Liver (tissue), 9 donors: ENCODE measurements around the gene HPCAL4. TPM values are rescaled to one million over a fixed set of nuclear protein-coding genes. Genes with fewer than 3 reads are reported as not detected.
A peak's percentile ranks its signal among the peaks of the same experiment; 100 is the strongest.

Experiments
- DNase-seq: peaks from one replicate; pipeline ENCODE4 v3.0.0-alpha.2; 2017; ENCODE audit warnings: low spot score
- H3K27ac ChIP-seq, 2 donors: one replicate each; pipeline ENCODE4 v1.7.0; 2013; ENCODE audit warnings: inconsistent platforms in 2 of 2, low read length in 2 of 2, control low read depth in 1 of 2, low read depth in 1 of 2, mild to moderate bottlenecking in 1 of 2
- H3K27me3 ChIP-seq, 4 donors: one replicate each; pipeline versions ENCODE4 v1.6.1 to v1.7.0; 2013; ENCODE audit warnings: low read length in 3 of 4, inconsistent platforms in 1 of 4, mild to moderate bottlenecking in 1 of 4, moderate library complexity in 1 of 4; ENCODE audit not compliant: control insufficient read depth in 4 of 4, insufficient read depth in 4 of 4
- H3K36me3 ChIP-seq, 4 donors: one replicate each; pipeline versions ENCODE4 v1.6.1 to v1.7.0; 2013; ENCODE audit warnings: low read length in 3 of 4, mild to moderate bottlenecking in 3 of 4, low read depth in 1 of 4, moderate library complexity in 1 of 4; ENCODE audit not compliant: control insufficient read depth in 4 of 4, insufficient read depth in 3 of 4
- H3K4me1 ChIP-seq, 4 donors: one replicate each; pipeline versions ENCODE4 v1.6.1 to v1.7.0; 2013; ENCODE audit warnings: low read length in 3 of 4, mild to moderate bottlenecking in 3 of 4, moderate library complexity in 1 of 4; ENCODE audit not compliant: control insufficient read depth in 4 of 4, insufficient read depth in 4 of 4
- H3K4me3 ChIP-seq, 3 donors: one replicate each; pipeline versions ENCODE4 v1.6.1 to v1.7.0; 2013; ENCODE audit warnings: low read length in 3 of 3, control low read depth in 1 of 3, low read depth in 1 of 3, mild to moderate bottlenecking in 1 of 3
- H3K9ac ChIP-seq, 2 donors: one replicate each; pipeline ENCODE4 v1.7.0; 2013; ENCODE audit warnings: low read length in 2 of 2, mild to moderate bottlenecking in 2 of 2, moderate library complexity in 2 of 2, control low read depth in 1 of 2, low read depth in 1 of 2
- H3K9me3 ChIP-seq, 4 donors: one replicate each; pipeline versions ENCODE4 v1.6.1 to v1.7.0; 2013; ENCODE audit warnings: low read length in 3 of 4; ENCODE audit not compliant: control insufficient read depth in 4 of 4
- EGR1 ChIP-seq, 2 donors: IDR thresholded peaks; 2 replicates each; pipeline ENCODE4 v1.6.1; 2016 to 2018; ENCODE audit warnings: antibody characterized with exemption in 2 of 2, low read depth in 2 of 2
- FOXA1 ChIP-seq: IDR thresholded peaks from 2 replicates; pipeline ENCODE4 v1.6.1; 2016; ENCODE audit warnings: antibody characterized with exemption
- GABPA ChIP-seq, 2 donors: IDR thresholded peaks in 1 of 2; conservative IDR thresholded peaks in 1 of 2; 2 replicates each; pipeline ENCODE4 v1.6.1; 2016; ENCODE audit warnings: antibody characterized with exemption in 2 of 2, mild to moderate bottlenecking in 1 of 2, moderate library complexity in 1 of 2
- HNF4G ChIP-seq: IDR thresholded peaks from 2 replicates; pipeline ENCODE4 v1.6.1; 2016; ENCODE audit warnings: antibody characterized with exemption
- JUND ChIP-seq, 2 donors: IDR thresholded peaks; 2 replicates each; pipeline ENCODE4 v1.6.1; 2016; ENCODE audit warnings: antibody characterized with exemption in 2 of 2
- RAD21 ChIP-seq, 2 donors: IDR thresholded peaks; 2 replicates each; pipeline ENCODE4 v1.6.1; 2016; ENCODE audit warnings: antibody characterized with exemption in 2 of 2, mild to moderate bottlenecking in 2 of 2
- RXRA ChIP-seq, 2 donors: IDR thresholded peaks; 2 replicates each; pipeline ENCODE4 v1.6.1; 2017 to 2018; ENCODE audit warnings: antibody characterized with exemption in 2 of 2, mild to moderate bottlenecking in 1 of 2
- SP1 ChIP-seq: IDR thresholded peaks from 2 replicates; pipeline ENCODE4 v1.6.1; 2018; ENCODE audit warnings: antibody characterized with exemption, mild to moderate bottlenecking
- YY1 ChIP-seq: IDR thresholded peaks from 2 replicates; pipeline ENCODE4 v1.6.1; 2016; ENCODE audit warnings: antibody characterized with exemption, mild to moderate bottlenecking
- WGBS: extraction: QIAGEN DNeasy Blood & Tissue Kit; methylation state at CpG from one replicate; pipeline ENCODE4 v1.1.7; 2013; 5-methylcytosine and 5-hydroxymethylcytosine counted together
- polyA plus RNA-seq, 2 donors: library from polyadenylated mRNA; stranded (reverse) in 1 of 2; unstranded in 1 of 2; fragments of 200-250 nt in 1 of 2; fragments of >200 nt in 1 of 2; fragmentation: Nextera tagmentation in 1 of 2; extraction: Ambion mirVana in 1 of 2; gene quantifications; one replicate each; pipeline versions ENCODE4 v1.2.1 to v1.2.3, GENCODE V29; 2013 to 2015
- total RNA-seq, 2 donors: library from RNA; depleted of rRNA; stranded (reverse); fragments of >200 nt; gene quantifications; one replicate each; pipeline ENCODE4 v1.2.3, GENCODE V29; 2014
- TF ChIP-seq, protein P1 (sequence below): fragments of 150-350 bp; IDR thresholded peaks from 2 replicates; pipeline ENCODE4 v1.5.1; 2017; ENCODE audit warnings: improper control_type of control experiment, low read depth, low read length; ENCODE audit not compliant: missing input control
- TF ChIP-seq, protein P2 (sequence below): IDR thresholded peaks from 2 replicates; pipeline ENCODE4 v1.6.1; 2016; ENCODE audit warnings: antibody characterized with exemption
- TF ChIP-seq, protein P3 (sequence below): IDR thresholded peaks from 2 replicates; pipeline ENCODE4 v1.6.1; 2016; ENCODE audit warnings: antibody characterized with exemption, mild to moderate bottlenecking
- TF ChIP-seq, protein P4 (sequence below): IDR thresholded peaks from 2 replicates; pipeline ENCODE4 v1.6.1; 2016; ENCODE audit warnings: antibody characterized with exemption
- TF ChIP-seq, protein P5 (sequence below): IDR thresholded peaks from 2 replicates; pipeline ENCODE4 v1.6.1; 2016; ENCODE audit warnings: antibody characterized with exemption
- donor health status: healthy.
- donor health status: healthy.
- donor health status: healthy.
- donor health status: healthy.
- donor health status: healthy.

Gene HPCAL4
- total and polyA plus RNA-seq, 4 donors: not detected

DNA sequence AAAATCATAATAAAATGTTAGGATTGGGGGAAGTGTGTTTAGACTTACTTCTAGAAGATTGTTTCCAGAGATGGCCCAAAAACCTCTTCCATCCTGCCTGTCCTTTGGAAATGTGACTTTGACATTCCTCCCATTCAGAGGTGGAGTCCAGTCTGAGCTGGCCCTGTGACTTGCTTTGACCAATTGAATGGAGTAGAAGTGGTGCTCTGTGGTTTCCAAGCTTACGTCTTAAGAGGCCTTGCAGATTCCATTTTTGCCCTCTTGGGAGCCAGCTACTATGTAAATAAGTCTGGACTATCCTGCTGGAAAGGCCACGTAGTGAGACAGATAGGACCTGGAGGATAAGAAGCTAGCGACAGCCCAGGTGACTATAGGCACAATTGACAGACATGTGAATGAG lies 18.0 kb downstream of the HPCAL4 start:
- 93% methylated on average over 3 of the region's 3 CpGs for WGBS
- Histone ChIP-seq H3K9me3 (no peaks in the 10 kb centered on the region), H3K4me3 (no peak overlapping the region), H3K27me3 (peaks cover 0 to 3% (median 2%) of the 10 kb centered on the region in 4 donors), H3K9ac (no peak overlapping the region), H3K36me3 (no peaks in the 10 kb centered on the region), H3K4me1 (peaks cover 2 to 14% (median 4%) of the 10 kb centered on the region in 4 donors), H3K27ac (no peak overlapping the region)
- DNase-seq: no peak
- no peak for TF ChIP-seq RXRA (IDR thresholded peaks at IDR 0.05)

DNA sequence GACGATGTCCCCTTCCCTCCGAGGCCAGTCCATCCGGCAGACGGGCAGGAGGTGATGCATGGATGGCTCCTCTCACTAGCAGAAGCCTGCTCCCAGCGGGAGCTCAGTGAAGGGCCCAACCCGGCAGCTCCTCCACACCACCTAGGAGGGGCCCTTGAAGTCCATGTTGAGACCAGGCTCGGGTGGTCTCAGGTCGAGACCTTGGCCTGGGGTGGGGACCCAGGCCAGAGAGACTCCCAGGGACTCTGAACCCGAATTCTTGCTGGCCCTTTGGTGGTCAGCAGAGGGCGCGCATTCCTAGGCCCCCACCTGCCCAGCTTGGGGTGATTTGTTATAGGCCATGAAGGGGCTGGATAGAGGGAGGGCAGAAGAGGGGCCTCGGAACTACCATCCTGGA lies 18.7 kb downstream of the HPCAL4 start:
- no peaks in the 10 kb centered on the region for H3K36me3 ChIP-seq
- no peak overlapping the region for H3K27ac ChIP-seq
- no peak overlapping the region for H3K9ac ChIP-seq
- no peaks in the 10 kb centered on the region for H3K9me3 ChIP-seq
- no peak for DNase-seq
- WGBS: 17% methylated on average over 12 of the region's 12 CpGs
- H3K27me3 ChIP-seq: peaks cover 0 to 3% (median 2%) of the 10 kb centered on the region in 4 donors
- peaks cover 2 to 14% (median 4%) of the 10 kb centered on the region in 4 donors for H3K4me1 ChIP-seq
- TF ChIP-seq YY1: no peak
- TF ChIP-seq RAD21 (IDR thresholded peaks at IDR 0.05): peak in 1 of 2 donors; percentile 32
- no peak overlapping the region for H3K4me3 ChIP-seq

DNA sequence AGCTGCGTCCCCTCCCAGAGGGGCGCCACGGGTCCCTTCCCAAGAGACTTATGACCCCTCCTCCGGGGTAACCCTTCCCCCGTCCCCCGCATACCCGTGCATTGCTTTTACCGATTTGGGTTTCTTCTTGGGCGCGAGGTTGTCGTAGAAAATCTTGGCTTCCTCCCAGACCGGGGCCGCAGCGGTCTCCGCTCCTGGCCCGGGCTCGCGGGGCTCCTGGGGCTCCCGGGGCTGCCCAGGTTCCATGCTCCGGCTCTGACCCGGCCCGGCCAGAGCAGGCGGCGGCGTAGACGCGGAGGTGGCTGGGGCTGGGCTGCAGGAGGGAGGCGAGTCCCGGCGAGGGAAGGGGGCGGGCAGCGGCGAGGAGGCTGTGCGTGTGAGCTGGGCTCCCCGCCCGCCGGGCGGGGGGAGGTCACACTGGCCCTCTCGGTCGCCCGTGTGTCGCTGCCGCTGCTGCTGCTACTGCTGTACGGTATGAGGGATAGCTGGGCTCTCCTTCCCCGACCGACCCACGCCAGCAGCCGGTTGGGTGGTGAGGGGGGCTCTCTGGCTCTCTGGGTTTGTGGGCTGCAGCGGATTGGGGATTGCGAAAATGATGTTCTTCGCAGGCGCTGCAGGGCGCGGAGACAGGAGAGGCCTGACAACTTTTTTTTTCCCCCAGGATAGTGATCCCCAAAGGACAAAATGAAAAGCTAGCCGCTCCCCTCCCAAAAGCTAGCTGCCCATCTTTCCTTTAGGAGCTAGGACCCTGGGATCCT lies 19.3 kb downstream of the HPCAL4 start, which contains the start of gene NT5C1A:
Gene NT5C1A, minus strand, starts transcription at position 315 of the 758 bp plus-strand sequence. Its CDS starts 69 bp downstream, at position 246.
- Histone ChIP-seq H3K36me3 (no peaks in the 10 kb centered on the region), H3K9me3 (no peaks in the 10 kb centered on the region), H3K4me3 (peak within 1 kb of the TSS in 1 of 3 donors; percentile 58), H3K27ac (no peak within 1 kb of the TSS), H3K4me1 (peaks cover 2 to 14% (median 4%) of the 10 kb centered on the region in 4 donors), H3K9ac (no peak within 1 kb of the TSS), H3K27me3 (peaks cover 0 to 3% (median 2%) of the 10 kb centered on the region in 4 donors)
- 3% methylated on average over 55 of the region's 55 CpGs for WGBS
- TF ChIP-seq, protein P1, sequence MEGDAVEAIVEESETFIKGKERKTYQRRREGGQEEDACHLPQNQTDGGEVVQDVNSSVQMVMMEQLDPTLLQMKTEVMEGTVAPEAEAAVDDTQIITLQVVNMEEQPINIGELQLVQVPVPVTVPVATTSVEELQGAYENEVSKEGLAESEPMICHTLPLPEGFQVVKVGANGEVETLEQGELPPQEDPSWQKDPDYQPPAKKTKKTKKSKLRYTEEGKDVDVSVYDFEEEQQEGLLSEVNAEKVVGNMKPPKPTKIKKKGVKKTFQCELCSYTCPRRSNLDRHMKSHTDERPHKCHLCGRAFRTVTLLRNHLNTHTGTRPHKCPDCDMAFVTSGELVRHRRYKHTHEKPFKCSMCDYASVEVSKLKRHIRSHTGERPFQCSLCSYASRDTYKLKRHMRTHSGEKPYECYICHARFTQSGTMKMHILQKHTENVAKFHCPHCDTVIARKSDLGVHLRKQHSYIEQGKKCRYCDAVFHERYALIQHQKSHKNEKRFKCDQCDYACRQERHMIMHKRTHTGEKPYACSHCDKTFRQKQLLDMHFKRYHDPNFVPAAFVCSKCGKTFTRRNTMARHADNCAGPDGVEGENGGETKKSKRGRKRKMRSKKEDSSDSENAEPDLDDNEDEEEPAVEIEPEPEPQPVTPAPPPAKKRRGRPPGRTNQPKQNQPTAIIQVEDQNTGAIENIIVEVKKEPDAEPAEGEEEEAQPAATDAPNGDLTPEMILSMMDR: no peak
- TF ChIP-seq YY1 (no peak), RAD21 (IDR thresholded peaks at IDR 0.05) (no peak), HNF4G (no peak), EGR1 (IDR thresholded peaks at IDR 0.05; ENCODE audit: low read depth in 2 of 2) (no peak), RXRA (IDR thresholded peaks at IDR 0.05) (no peak), JUND (IDR thresholded peaks at IDR 0.05) (no peak), FOXA1 (no peak), SP1 (no peak), GABPA (IDR thresholded peaks at IDR 0.05 in 1 of 2, conservative IDR thresholded peaks at IDR 0.05 in 1 of 2) (no peak)
- TF ChIP-seq, protein P2, sequence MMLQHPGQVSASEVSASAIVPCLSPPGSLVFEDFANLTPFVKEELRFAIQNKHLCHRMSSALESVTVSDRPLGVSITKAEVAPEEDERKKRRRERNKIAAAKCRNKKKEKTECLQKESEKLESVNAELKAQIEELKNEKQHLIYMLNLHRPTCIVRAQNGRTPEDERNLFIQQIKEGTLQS: no peak
- TF ChIP-seq, protein P3, sequence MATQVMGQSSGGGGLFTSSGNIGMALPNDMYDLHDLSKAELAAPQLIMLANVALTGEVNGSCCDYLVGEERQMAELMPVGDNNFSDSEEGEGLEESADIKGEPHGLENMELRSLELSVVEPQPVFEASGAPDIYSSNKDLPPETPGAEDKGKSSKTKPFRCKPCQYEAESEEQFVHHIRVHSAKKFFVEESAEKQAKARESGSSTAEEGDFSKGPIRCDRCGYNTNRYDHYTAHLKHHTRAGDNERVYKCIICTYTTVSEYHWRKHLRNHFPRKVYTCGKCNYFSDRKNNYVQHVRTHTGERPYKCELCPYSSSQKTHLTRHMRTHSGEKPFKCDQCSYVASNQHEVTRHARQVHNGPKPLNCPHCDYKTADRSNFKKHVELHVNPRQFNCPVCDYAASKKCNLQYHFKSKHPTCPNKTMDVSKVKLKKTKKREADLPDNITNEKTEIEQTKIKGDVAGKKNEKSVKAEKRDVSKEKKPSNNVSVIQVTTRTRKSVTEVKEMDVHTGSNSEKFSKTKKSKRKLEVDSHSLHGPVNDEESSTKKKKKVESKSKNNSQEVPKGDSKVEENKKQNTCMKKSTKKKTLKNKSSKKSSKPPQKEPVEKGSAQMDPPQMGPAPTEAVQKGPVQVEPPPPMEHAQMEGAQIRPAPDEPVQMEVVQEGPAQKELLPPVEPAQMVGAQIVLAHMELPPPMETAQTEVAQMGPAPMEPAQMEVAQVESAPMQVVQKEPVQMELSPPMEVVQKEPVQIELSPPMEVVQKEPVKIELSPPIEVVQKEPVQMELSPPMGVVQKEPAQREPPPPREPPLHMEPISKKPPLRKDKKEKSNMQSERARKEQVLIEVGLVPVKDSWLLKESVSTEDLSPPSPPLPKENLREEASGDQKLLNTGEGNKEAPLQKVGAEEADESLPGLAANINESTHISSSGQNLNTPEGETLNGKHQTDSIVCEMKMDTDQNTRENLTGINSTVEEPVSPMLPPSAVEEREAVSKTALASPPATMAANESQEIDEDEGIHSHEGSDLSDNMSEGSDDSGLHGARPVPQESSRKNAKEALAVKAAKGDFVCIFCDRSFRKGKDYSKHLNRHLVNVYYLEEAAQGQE: no peak
- TF ChIP-seq, protein P4, sequence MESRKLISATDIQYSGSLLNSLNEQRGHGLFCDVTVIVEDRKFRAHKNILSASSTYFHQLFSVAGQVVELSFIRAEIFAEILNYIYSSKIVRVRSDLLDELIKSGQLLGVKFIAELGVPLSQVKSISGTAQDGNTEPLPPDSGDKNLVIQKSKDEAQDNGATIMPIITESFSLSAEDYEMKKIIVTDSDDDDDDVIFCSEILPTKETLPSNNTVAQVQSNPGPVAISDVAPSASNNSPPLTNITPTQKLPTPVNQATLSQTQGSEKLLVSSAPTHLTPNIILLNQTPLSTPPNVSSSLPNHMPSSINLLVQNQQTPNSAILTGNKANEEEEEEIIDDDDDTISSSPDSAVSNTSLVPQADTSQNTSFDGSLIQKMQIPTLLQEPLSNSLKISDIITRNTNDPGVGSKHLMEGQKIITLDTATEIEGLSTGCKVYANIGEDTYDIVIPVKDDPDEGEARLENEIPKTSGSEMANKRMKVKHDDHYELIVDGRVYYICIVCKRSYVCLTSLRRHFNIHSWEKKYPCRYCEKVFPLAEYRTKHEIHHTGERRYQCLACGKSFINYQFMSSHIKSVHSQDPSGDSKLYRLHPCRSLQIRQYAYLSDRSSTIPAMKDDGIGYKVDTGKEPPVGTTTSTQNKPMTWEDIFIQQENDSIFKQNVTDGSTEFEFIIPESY: no peak
- TF ChIP-seq, protein P5, sequence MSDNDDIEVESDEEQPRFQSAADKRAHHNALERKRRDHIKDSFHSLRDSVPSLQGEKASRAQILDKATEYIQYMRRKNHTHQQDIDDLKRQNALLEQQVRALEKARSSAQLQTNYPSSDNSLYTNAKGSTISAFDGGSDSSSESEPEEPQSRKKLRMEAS: no peak
- DNase-seq: no peak
